HG02840 (cell line): ENCODE results near the gene HDAC9.

ENCODE experiments used
- ATAC-seq: cut with Tn5 transposase; IDR thresholded peaks from one replicate; pipeline ENCODE4 v1.9.1; 2021; ENCODE audit warnings: mild to moderate bottlenecking, moderate library complexity, moderate number of reproducible peaks; ENCODE audit not compliant: unreplicated experiment, low FRiP score

HDAC9 gene

DNA sequence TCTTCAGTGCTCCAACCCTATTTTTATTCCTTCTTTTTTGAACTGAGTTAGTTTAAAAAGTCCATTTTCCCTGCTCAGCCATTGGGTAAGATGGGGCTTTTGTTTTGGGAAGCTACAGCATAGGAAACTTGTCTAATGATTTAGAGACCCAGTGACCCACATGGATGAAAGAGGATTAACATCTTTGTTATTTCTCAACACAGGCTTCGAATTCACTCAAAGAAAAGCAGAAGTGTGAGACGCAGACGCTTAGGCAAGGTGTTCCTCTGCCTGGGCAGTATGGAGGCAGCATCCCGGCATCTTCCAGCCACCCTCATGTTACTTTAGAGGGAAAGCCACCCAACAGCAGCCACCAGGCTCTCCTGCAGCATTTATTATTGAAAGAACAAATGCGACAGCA, 152.0 kb downstream of the HDAC9 start:
- no peak for ATAC-seq

GRCh38 chr7:18648849-18649758, 153.6 kb downstream of the HDAC9 start:
- no peak for ATAC-seq

DNA sequence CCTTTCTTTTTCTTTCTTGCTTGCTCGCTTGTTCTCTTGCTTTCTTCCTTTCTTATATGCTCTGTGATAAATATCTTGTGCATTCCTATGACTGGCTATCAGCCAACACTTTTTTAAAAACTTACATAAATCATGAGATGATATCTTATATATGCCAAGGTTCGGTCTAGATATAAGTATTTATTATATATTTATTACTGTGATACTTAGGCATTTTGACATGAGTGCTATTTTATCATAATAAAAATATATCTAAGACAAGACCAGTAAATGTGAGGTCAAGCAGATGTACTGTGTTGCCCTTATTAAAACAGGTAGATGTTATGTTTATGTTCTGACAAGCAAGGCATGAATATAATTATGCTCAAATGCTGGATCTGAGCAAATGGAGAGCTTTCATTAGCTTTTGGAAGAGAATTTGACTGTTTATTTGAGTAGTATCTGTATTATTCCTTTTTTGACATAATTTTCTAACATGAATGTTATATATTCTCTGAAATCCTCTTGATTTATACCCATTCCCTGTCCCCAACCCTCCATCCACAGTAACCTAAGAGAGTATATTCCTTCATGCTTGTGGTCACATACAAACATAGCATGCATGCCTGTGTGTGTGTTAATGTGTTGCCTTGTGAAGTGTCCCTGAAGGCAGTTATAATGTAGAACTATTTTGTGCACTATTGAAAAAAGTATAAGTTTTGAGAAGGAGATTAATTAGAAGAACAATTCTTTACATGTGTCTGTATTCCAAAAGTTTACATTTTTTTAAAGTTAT, 158.0 kb downstream of the HDAC9 start:
- no peak for ATAC-seq

GRCh38 chr7:18654709-18655108, 159.2 kb downstream of the HDAC9 start:
- no peak for ATAC-seq

GRCh38 chr7:18655506-18655905, 160.0 kb downstream of the HDAC9 start:
- ATAC-seq: no peak

- ATAC-seq: no peak
These were observed 160.4 kb downstream of the HDAC9 start for GRCh38 chr7:18655912-18656311.

DNA sequence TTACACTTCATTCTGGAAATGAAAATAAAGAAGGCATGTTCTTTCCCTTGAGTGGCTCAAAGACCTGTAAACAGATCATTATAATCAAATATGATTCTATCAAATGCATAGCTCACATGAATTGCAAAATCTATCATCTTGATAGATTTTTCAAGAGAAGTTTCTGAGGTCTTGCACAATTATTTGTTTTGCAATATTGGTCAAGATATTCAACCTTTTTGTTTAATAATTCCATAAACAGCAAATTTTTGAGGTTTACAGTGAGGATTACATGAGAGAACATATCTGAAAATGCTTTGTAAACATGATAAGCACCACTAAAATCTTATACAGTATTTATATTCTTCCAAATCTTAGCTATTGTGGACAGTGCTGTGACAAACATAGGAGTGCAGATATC, 160.8 kb downstream of the HDAC9 start:
- ATAC-seq: no peak

DNA sequence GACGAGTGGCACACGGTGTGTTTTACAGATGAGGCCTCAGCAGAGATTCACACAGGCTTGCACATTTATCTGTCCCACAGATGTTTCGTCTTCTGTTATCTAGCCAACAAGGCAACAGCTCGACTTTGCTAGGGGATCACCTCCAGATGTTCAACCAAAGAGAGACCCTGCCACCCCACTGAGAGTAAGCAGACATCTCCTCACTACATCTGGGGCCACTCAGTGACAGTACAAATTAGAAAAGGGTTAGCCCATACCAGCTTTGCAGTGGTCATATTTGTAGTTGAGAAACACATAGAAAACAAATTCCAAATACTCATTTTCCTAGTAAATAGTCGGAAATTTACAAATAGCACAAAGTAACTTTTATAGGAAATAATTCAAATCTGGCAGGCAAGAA, 164.2 kb downstream of the HDAC9 start:
- no peak for ATAC-seq

- no peak for ATAC-seq
These were observed 167.8 kb downstream of the HDAC9 start for GRCh38 chr7:18663321-18663720.

- ATAC-seq: peak; percentile 85
These were observed 170.7 kb downstream of the HDAC9 start for GRCh38 chr7:18666107-18666728.

- ATAC-seq: no peak
These were observed 171.9 kb downstream of the HDAC9 start for GRCh38 chr7:18667466-18667865.

DNA sequence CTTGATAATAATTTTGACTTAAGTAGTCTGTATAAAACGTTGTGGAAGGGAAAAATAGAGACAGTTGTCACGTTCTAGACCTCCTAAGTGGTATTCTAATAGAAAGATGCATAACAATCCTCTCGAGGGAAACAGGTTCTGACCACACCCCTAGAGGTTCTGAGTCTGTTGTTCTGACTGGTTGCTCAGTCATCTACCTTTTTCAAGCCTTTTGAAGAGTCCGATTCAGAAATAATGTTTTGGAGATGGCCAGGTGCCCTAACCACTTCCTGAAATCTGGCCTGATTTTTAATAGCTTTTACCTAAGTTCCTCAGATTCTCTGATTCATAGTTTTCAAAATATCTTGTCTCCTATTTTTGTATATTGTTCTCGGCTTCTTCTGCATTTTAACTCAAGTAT, 175.6 kb downstream of the HDAC9 start:
- ATAC-seq: no peak

GRCh38 chr7:18675579-18675978, 180.0 kb downstream of the HDAC9 start:
- ATAC-seq: no peak

DNA sequence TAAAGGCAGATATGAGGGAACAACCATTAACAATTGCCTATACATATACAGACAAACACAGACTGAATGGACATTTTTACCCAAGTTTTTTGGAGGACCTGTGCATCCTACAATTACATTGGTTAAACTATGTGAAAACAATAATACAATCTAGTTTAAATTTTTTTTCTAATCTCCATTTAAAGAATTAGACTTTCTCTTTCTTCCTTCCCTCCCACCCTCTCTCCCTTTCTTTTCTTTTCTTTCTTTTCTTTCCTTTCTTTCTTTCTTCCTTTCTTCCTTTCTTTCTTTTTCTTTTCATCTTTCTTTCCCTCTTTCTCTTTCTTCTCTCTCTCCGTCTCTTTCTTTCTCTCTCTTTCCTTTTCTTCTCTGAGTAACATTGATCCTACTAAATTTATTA, 183.7 kb downstream of the HDAC9 start:
- no peak for ATAC-seq

- ATAC-seq: no peak
These were observed 185.0 kb downstream of the HDAC9 start for GRCh38 chr7:18680576-18680975.

- ATAC-seq: no peak
These were observed 189.4 kb downstream of the HDAC9 start for GRCh38 chr7:18684916-18685315.

GRCh38 chr7:18685971-18686370, 190.4 kb downstream of the HDAC9 start:
- no peak for ATAC-seq

GRCh38 chr7:18689551-18689950, 194.0 kb downstream of the HDAC9 start:
- ATAC-seq: no peak

DNA sequence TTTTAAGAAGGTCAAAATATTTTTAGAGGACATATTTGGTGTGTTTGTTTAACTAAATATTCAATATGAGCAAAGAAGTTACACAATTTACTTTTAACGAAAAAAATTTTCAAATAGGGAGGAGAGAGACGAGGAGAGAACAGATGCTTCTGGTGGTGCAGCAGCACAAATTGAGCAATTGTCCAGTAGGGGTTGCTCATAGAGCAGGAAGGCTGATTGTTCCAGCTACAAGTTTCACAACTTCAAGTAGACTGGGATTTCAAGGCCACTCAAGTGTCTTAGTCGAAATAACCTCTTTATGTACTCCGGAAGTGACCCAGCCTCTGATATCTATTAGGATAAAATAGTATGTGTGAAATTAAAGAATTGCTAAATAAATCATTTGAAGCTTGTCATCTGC, 197.9 kb downstream of the HDAC9 start:
- no peak for ATAC-seq

DNA sequence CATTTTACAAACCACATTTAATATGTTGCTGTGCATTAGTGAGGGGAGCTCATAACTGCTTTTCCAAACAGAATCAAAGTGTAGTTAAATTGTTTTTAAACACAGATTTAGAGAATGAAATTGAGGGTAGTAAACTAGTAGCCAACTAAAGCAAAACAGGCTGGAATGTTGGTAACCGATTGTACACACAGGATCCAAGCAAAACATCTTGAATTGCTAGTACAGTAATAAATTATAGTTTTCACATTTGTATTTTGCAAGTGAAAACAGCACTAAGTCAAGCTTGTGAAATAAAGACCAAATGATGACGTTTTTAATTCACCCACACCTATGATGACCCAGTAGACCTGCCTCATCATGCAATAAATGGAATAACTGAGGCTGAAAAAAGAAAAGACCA, 198.3 kb downstream of the HDAC9 start:
- ATAC-seq: no peak

DNA sequence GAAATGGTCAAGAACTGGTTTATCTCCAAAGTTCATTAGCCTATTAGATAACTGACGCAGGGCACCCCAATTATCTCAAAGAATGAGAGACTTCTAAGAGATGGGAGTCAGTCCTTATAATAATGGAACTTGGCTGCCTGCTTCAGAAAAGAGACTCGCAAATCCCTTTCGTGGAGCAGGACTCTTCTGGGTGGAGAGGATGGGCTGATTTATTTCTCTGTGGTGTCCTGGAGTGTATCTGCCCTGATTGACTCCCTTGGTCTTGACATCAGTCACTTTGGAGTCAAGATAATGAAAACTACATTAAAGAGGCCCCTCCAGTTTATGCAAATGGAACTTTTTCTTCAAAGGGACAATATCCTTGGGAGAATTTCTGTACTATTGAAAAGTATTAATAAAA, 198.9 kb downstream of the HDAC9 start:
- no peak for ATAC-seq
